VCaP (cell line): ENCODE data around the gene ACSS2.
"Not testable (repeated sequence)": the region's sequence is repeated elsewhere in the genome, so short reads cannot be mapped to it uniquely, and the experiment has no call there.

Source experiments
- H3K27ac ChIP-seq: fragments of 450-650 bp; 2 replicates; pipeline ENCODE4 v1.5.1; 2017
- TF ChIP-seq, protein P1 (sequence below): fragments of 450-650 bp; conservative IDR thresholded peaks from 2 replicates; pipeline ENCODE4 v1.5.1; 2017; ENCODE audit warnings: mild to moderate bottlenecking, moderate library complexity

The ACSS2 gene

DNA sequence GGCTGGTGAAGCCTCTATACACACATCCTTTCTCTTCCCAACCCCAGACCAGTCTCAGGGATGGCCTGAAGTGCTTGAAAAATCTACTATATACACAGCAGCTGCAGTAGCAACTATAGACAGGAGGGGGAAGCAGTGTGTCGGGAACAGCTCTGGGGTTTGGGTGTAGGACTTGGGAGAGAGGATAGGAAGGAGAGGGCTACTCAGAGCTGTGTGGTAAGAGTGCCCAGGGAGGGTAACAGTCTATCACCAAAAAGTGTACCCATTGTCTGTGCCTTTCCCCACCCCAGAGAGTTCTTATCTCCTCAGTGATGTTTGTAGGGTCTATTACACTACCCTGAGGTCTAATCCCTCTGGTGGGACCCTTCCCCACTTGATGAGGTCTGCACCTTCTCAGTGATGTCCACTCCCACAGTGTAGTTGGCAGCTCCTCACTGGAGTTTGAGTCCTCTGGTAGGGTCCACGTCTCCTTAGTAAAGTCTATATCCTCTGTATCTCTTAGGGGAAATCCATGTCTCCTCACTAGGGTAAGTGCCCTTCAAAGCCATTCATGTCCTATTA lies 2.2 kb upstream of the ACSS2 start:
- TF ChIP-seq, protein P1, sequence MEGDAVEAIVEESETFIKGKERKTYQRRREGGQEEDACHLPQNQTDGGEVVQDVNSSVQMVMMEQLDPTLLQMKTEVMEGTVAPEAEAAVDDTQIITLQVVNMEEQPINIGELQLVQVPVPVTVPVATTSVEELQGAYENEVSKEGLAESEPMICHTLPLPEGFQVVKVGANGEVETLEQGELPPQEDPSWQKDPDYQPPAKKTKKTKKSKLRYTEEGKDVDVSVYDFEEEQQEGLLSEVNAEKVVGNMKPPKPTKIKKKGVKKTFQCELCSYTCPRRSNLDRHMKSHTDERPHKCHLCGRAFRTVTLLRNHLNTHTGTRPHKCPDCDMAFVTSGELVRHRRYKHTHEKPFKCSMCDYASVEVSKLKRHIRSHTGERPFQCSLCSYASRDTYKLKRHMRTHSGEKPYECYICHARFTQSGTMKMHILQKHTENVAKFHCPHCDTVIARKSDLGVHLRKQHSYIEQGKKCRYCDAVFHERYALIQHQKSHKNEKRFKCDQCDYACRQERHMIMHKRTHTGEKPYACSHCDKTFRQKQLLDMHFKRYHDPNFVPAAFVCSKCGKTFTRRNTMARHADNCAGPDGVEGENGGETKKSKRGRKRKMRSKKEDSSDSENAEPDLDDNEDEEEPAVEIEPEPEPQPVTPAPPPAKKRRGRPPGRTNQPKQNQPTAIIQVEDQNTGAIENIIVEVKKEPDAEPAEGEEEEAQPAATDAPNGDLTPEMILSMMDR: peak; percentile 95
- peak overlapping the region; percentile 86; the same call in 1 of the 2 replicates for H3K27ac ChIP-seq

GRCh38 chr20:34875642-34876405 lies 588 bp upstream of the ACSS2 start:
- H3K27ac ChIP-seq: peak overlapping the region; percentile 86
- TF ChIP-seq, protein P1: peak; percentile 28

DNA sequence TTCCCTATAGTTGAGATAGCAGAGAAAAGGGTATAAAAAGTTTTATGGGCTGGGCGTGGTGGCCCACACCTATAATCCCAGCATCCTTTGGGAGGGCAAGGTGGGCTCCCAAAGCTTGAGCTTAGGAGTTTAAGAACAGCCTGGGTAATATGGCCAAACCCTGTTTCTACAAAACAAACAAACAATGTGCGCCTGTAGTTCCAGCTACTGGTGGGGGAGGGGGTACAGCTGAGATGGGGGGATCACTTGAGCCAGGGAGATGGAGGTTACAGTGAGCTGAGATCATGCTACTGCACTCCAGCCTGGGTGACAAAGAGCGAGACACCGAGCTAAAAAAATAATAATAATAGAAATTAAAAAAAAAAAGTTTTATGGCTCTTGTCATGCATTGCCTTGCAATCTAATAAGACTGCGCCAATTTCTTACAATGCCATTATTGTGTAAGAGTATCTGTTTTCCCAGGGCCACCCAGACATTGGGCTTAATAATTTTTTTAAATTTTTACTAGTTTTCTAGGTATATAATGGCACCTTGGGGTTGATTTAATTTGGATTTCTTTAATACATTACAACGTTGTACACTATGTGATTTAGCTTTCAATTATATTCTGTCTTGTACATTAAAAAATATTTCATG lies 3.9 kb downstream of the ACSS2 start:
- H3K27ac ChIP-seq: peak overlapping the region; percentile 38; the same call in 1 of the 2 replicates

DNA sequence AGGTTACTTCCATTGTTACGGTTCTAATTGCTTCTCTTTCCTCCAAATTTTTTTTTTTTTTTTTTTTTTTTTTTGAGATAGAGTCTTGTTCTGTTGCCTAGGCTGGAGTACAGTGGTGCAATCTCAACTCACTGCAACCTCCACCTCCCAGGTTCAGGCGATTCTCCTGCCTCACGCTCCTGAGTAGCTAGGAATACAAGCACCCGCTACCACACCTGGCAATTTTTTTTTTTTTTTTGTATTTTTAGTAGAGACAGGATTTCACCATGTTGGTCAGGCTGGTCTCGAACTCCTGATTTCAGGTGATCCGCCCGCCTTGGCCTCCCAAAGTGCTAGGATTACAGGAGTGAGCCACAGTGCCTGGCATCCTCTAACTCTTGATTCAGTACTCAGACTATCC lies 4.6 kb downstream of the ACSS2 start:
- H3K27ac ChIP-seq: not testable (repeated sequence)

More for the DNA sequence above, 3.9 kb downstream of the ACSS2 start:
- TF ChIP-seq, protein P1: no peak

DNA sequence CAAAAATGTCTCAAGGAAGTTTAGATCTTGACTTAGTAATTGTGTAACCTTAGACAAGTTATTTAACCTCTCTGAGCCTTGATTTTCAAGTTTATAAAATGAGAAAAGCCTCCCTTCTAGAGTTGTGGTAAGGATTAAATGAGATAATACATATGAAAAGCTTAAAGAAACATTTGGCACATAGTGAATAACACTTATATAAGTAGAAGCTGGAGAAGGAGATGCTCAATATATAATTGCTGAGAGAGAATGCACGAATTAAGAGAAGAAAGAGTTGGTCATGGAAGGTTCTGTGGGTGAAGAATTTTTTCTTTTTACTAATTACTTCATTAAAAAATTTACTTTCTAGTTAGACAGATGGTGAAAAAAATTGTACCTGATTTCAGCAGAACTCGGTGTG lies 5.3 kb downstream of the ACSS2 start:
- TF ChIP-seq, protein P1: no peak
- H3K27ac ChIP-seq: no peak overlapping the region

DNA sequence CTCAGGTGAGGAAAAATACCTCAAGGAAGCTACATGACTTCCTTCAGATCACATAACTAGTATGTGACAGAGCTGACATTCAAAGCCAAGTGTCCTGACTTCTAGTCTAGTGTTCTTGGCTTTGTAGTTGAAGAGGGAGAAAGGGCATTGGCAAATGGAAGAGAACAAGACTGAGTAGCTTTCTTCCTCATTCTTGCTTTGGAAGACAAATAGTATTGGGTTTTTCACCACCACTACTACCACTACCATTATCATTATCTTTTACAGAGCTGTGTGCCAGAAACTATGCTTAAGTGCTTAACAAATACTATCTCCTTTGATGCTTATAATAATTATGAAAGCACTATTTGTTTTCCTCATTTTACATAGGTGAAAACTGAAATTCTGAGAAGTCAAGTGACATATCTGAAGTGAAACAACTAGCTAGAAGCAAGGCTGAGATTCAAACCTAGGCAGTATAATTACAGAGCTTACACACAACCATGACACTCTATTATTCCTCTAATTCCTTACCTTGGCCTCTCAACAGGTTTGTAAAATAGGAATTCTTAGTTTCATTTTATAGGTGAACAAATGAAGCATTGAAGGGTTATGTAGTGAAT lies 6.8 kb downstream of the ACSS2 start:
- TF ChIP-seq, protein P1: no peak
- no peak overlapping the region for H3K27ac ChIP-seq

GRCh38 chr20:34883809-34884208 lies 7.4 kb downstream of the ACSS2 start:
- H3K27ac ChIP-seq: no peak overlapping the region
- TF ChIP-seq, protein P1: no peak
